WI38 (cell line): ENCODE measurements around the gene ANK3.

Experiments used
- H3K4me3 ChIP-seq: 2 replicates; pipeline ENCODE4 v1.5.1; 2011; ENCODE audit warnings: low read depth, mild to moderate bottlenecking, control low read depth, low read length
- CTCF ChIP-seq: IDR thresholded peaks from 2 replicates; pipeline ENCODE4 v1.5.1; 2012; ENCODE audit warnings: low read depth, mild to moderate bottlenecking, control low read depth, low read length

ANK3 gene

GRCh38 chr10:60023155-60023877, 366.4 kb downstream of the ANK3 start:
- no peak for TF ChIP-seq CTCF
- H3K4me3 ChIP-seq = no peak overlapping the region

GRCh38 chr10:60021361-60021760, 368.3 kb downstream of the ANK3 start:
- TF ChIP-seq CTCF = no peak
- no peak overlapping the region for H3K4me3 ChIP-seq

- TF ChIP-seq CTCF = no peak
- H3K4me3 ChIP-seq = no peak overlapping the region
Measured at GRCh38 chr10:60016794-60017193, 372.9 kb downstream of the ANK3 start.

GRCh38 chr10:60009710-60010383, 379.8 kb downstream of the ANK3 start:
- no peak for TF ChIP-seq CTCF
- no peak overlapping the region for H3K4me3 ChIP-seq

- no peak overlapping the region for H3K4me3 ChIP-seq
- no peak for TF ChIP-seq CTCF
Measured at GRCh38 chr10:60009276-60009675, 380.4 kb downstream of the ANK3 start.

- no peak overlapping the region for H3K4me3 ChIP-seq
- no peak for TF ChIP-seq CTCF
Measured at GRCh38 chr10:60008816-60009215, 380.9 kb downstream of the ANK3 start.

- TF ChIP-seq CTCF = no peak
- H3K4me3 ChIP-seq = no peak overlapping the region
Measured at GRCh38 chr10:60006062-60006461, 383.6 kb downstream of the ANK3 start.
